RWPE1 (cell line): ENCODE measurements around the gene CTIF.
A peak's percentile ranks its signal among the peaks of the same experiment; 100 is the strongest.

Experiments
- CTCF ChIA-PET: fragments of 350-600 bp; sonication (Branson Sonifier 250); formaldehyde crosslinking; extraction: SDS; loops from one replicate; lab custom pipeline; 2021; lab: Yijun Ruan, JAX
- POLR2A ChIA-PET: fragments of 400-600 bp; formaldehyde crosslinking; extraction: SDS; loops from one replicate; lab custom pipeline; 2020; ENCODE audit warnings: antibody characterized with exemption; ENCODE audit not compliant: low non-redundant PET; lab: Yijun Ruan, JAX
- DNase-seq: peaks from one replicate; pipeline ENCODE4 v3.0.0; 2012; ENCODE audit warnings: low spot score
- H3K27ac ChIP-seq: fragments of 450-650 bp; 2 replicates; pipeline ENCODE4 v1.5.1; 2017
- CTCF ChIP-seq: fragments of 450-650 bp; conservative IDR thresholded peaks from 2 replicates; pipeline ENCODE4 v1.5.1; 2017; ENCODE audit warnings: low read depth, mild to moderate bottlenecking

CTIF gene

GRCh38 chr18:48831113-48831759, 292.4 kb downstream of the CTIF start:
- no peak for DNase-seq
- ChIA-PET POLR2A (no interaction called here), CTCF (interaction anchor here (0.5 kb wide), 1 partner anchor 116 kb away, joined by 4 read pairs; no protein-coding TSS in a partner anchor)
- no peak overlapping the region; the same call in 1 of the 2 replicates for H3K27ac ChIP-seq
- TF ChIP-seq CTCF: no peak

GRCh38 chr18:48831802-48832201, 293.0 kb downstream of the CTIF start:
- H3K27ac ChIP-seq: peak overlapping the region; percentile 93
- POLR2A ChIA-PET: no interaction called here
- CTCF ChIA-PET: no interaction called here
- TF ChIP-seq CTCF: no peak
- DNase-seq: no peak

- peak overlapping the region; percentile 93 for H3K27ac ChIP-seq
- ChIA-PET CTCF (no interaction called here), POLR2A (no interaction called here)
- no peak for TF ChIP-seq CTCF
- peak; percentile 76 for DNase-seq
Observed at GRCh38 chr18:48832938-48833700, 294.3 kb downstream of the CTIF start.

- ChIA-PET POLR2A (no interaction called here), CTCF (no interaction called here)
- TF ChIP-seq CTCF: no peak
- no peak for DNase-seq
- H3K27ac ChIP-seq: peak overlapping the region; percentile 93
Observed at GRCh38 chr18:48833701-48834412, 295.0 kb downstream of the CTIF start.

GRCh38 chr18:48834413-48835031, 295.7 kb downstream of the CTIF start:
- peak; percentile 81 for DNase-seq
- peak overlapping the region; percentile 93 for H3K27ac ChIP-seq
- ChIA-PET CTCF (interaction anchor here (0.6 kb wide), 1 partner anchor 63 kb away, joined by 4 read pairs; no protein-coding TSS in a partner anchor), POLR2A (no interaction called here)
- no peak for TF ChIP-seq CTCF

- CTCF ChIA-PET: interaction anchor here (0.6 kb wide), 1 partner anchor 63 kb away, joined by 4 read pairs; no protein-coding TSS in a partner anchor
Observed at GRCh38 chr18:48835119-48835518, 296.3 kb downstream of the CTIF start.

More at GRCh38 chr18:48835119-48835518, 296.3 kb downstream of the CTIF start:
- no peak for TF ChIP-seq CTCF
- no peak for DNase-seq
- H3K27ac ChIP-seq: peak overlapping the region; percentile 93
- POLR2A ChIA-PET: no interaction called here
